ENCODE data around the gene C2CD5.

Gene C2CD5

GRCh38 chr12:22415342-22416309 is 128.7 kb downstream of the C2CD5 start:
- no peak for DNase-seq (ENCODE audit: low read depth in 2 of 2)

- no peak for DNase-seq (ENCODE audit: low read depth in 2 of 2)
These were observed 129.6 kb downstream of the C2CD5 start for GRCh38 chr12:22414742-22415141.

- DNase-seq (ENCODE audit: low read depth in 2 of 2): no peak
These were observed 130.8 kb downstream of the C2CD5 start for GRCh38 chr12:22413592-22413991.

- no peak for DNase-seq (ENCODE audit: low read depth in 2 of 2)
These were observed 131.8 kb downstream of the C2CD5 start for GRCh38 chr12:22412581-22412980.

GRCh38 chr12:22410486-22410885 is 133.9 kb downstream of the C2CD5 start:
- no peak for DNase-seq (ENCODE audit: low read depth in 2 of 2)

- DNase-seq (ENCODE audit: low read depth in 2 of 2): peak in 1 of 2 donors; percentile 25
These were observed 134.8 kb downstream of the C2CD5 start for GRCh38 chr12:22409377-22410164.

- no peak for DNase-seq (ENCODE audit: low read depth in 2 of 2)
These were observed 135.5 kb downstream of the C2CD5 start for GRCh38 chr12:22408610-22409376.

GRCh38 chr12:22407397-22407796 is 136.9 kb downstream of the C2CD5 start:
- DNase-seq (ENCODE audit: low read depth in 2 of 2): no peak

GRCh38 chr12:22406627-22407026 is 137.7 kb downstream of the C2CD5 start:
- DNase-seq (ENCODE audit: low read depth in 2 of 2): no peak

- no peak for DNase-seq (ENCODE audit: low read depth in 2 of 2)
These were observed 144.7 kb downstream of the C2CD5 start for GRCh38 chr12:22399464-22400180.

Data from stimulated activated CD8-positive, alpha-beta memory T cell treated with anti-CD3 and anti-CD28 coated beads, Interleukin-2, amount 100 ng/mL, for 1 hour (primary cell).